ENCODE data around the gene ANKRD55.

Gene ANKRD55

GRCh38 chr5:56099346-56099745 is 133.8 kb downstream of the ANKRD55 start:
- Histone ChIP-seq H3K27ac (ENCODE audit: low read length) (no peak overlapping the region), H3K9me3 (ENCODE audit: control insufficient read depth in 1 of 2, low read length in 2 of 2) (no peaks in the 10 kb centered on the region)

GRCh38 chr5:56097055-56097454 is 136.1 kb downstream of the ANKRD55 start:
- Histone ChIP-seq H3K4me1 (ENCODE audit: control insufficient read depth in 1 of 2, insufficient read depth in 2 of 2, low read length in 2 of 2) (no peaks in the 10 kb centered on the region), H3K9me3 (ENCODE audit: control insufficient read depth in 1 of 2, low read length in 2 of 2) (no peaks in the 10 kb centered on the region), H3K27ac (ENCODE audit: low read length) (no peak overlapping the region), H3K27me3 (ENCODE audit: low read depth, low read length) (no peaks in the 10 kb centered on the region), H3K4me3 (ENCODE audit: low read depth in 1 of 2, low read length in 2 of 2) (no peak overlapping the region), H3K36me3 (ENCODE audit: control insufficient read depth in 1 of 2, insufficient read depth in 2 of 2, low read length in 2 of 2) (no peaks in the 10 kb centered on the region)

More at GRCh38 chr5:56099346-56099745, 133.8 kb downstream of the ANKRD55 start:
- H3K4me1 ChIP-seq (ENCODE audit: control insufficient read depth in 1 of 2, insufficient read depth in 2 of 2, low read length in 2 of 2): no peaks in the 10 kb centered on the region
- H3K36me3 ChIP-seq (ENCODE audit: control insufficient read depth in 1 of 2, insufficient read depth in 2 of 2, low read length in 2 of 2): no peaks in the 10 kb centered on the region
- H3K4me3 ChIP-seq (ENCODE audit: low read depth in 1 of 2, low read length in 2 of 2): no peak overlapping the region
- H3K27me3 ChIP-seq (ENCODE audit: low read depth, low read length): no peaks in the 10 kb centered on the region

- Histone ChIP-seq H3K36me3 (ENCODE audit: control insufficient read depth in 1 of 2, insufficient read depth in 2 of 2, low read length in 2 of 2) (no peaks in the 10 kb centered on the region), H3K27ac (ENCODE audit: low read length) (no peak overlapping the region), H3K9me3 (ENCODE audit: control insufficient read depth in 1 of 2, low read length in 2 of 2) (no peaks in the 10 kb centered on the region), H3K4me1 (ENCODE audit: control insufficient read depth in 1 of 2, insufficient read depth in 2 of 2, low read length in 2 of 2) (no peaks in the 10 kb centered on the region), H3K27me3 (ENCODE audit: low read depth, low read length) (no peaks in the 10 kb centered on the region), H3K4me3 (ENCODE audit: low read depth in 1 of 2, low read length in 2 of 2) (no peak overlapping the region)
Measured at GRCh38 chr5:56095579-56096102, 137.5 kb downstream of the ANKRD55 start.

GRCh38 chr5:56094579-56095361 is 138.4 kb downstream of the ANKRD55 start:
- H3K27me3 ChIP-seq (ENCODE audit: low read depth, low read length): no peaks in the 10 kb centered on the region
- no peaks in the 10 kb centered on the region for H3K36me3 ChIP-seq (ENCODE audit: control insufficient read depth in 1 of 2, insufficient read depth in 2 of 2, low read length in 2 of 2)
- no peaks in the 10 kb centered on the region for H3K4me1 ChIP-seq (ENCODE audit: control insufficient read depth in 1 of 2, insufficient read depth in 2 of 2, low read length in 2 of 2)
- no peak overlapping the region for H3K4me3 ChIP-seq (ENCODE audit: low read depth in 1 of 2, low read length in 2 of 2)
- no peaks in the 10 kb centered on the region for H3K9me3 ChIP-seq (ENCODE audit: control insufficient read depth in 1 of 2, low read length in 2 of 2)
- H3K27ac ChIP-seq (ENCODE audit: low read length): no peak overlapping the region

- H3K27ac ChIP-seq (ENCODE audit: low read length): no peak overlapping the region
- no peaks in the 10 kb centered on the region for H3K27me3 ChIP-seq (ENCODE audit: low read depth, low read length)
- no peaks in the 10 kb centered on the region for H3K9me3 ChIP-seq (ENCODE audit: control insufficient read depth in 1 of 2, low read length in 2 of 2)
- H3K4me1 ChIP-seq (ENCODE audit: control insufficient read depth in 1 of 2, insufficient read depth in 2 of 2, low read length in 2 of 2): no peaks in the 10 kb centered on the region
- no peaks in the 10 kb centered on the region for H3K36me3 ChIP-seq (ENCODE audit: control insufficient read depth in 1 of 2, insufficient read depth in 2 of 2, low read length in 2 of 2)
- H3K4me3 ChIP-seq (ENCODE audit: low read depth in 1 of 2, low read length in 2 of 2): no peak overlapping the region
Measured at GRCh38 chr5:56093970-56094369, 139.2 kb downstream of the ANKRD55 start.

- H3K27ac ChIP-seq (ENCODE audit: low read length): no peak overlapping the region
- no peaks in the 10 kb centered on the region for H3K9me3 ChIP-seq (ENCODE audit: control insufficient read depth in 1 of 2, low read length in 2 of 2)
- no peaks in the 10 kb centered on the region for H3K27me3 ChIP-seq (ENCODE audit: low read depth, low read length)
- H3K4me1 ChIP-seq (ENCODE audit: control insufficient read depth in 1 of 2, insufficient read depth in 2 of 2, low read length in 2 of 2): no peaks in the 10 kb centered on the region
- H3K36me3 ChIP-seq (ENCODE audit: control insufficient read depth in 1 of 2, insufficient read depth in 2 of 2, low read length in 2 of 2): no peaks in the 10 kb centered on the region
- no peak overlapping the region for H3K4me3 ChIP-seq (ENCODE audit: low read depth in 1 of 2, low read length in 2 of 2)
Measured at GRCh38 chr5:56092115-56092514, 141.0 kb downstream of the ANKRD55 start.

GRCh38 chr5:56091664-56092063 is 141.5 kb downstream of the ANKRD55 start:
- Histone ChIP-seq H3K9me3 (ENCODE audit: control insufficient read depth in 1 of 2, low read length in 2 of 2) (no peaks in the 10 kb centered on the region), H3K36me3 (ENCODE audit: control insufficient read depth in 1 of 2, insufficient read depth in 2 of 2, low read length in 2 of 2) (no peaks in the 10 kb centered on the region), H3K4me1 (ENCODE audit: control insufficient read depth in 1 of 2, insufficient read depth in 2 of 2, low read length in 2 of 2) (no peaks in the 10 kb centered on the region), H3K4me3 (ENCODE audit: low read depth in 1 of 2, low read length in 2 of 2) (no peak overlapping the region), H3K27ac (ENCODE audit: low read length) (no peak overlapping the region), H3K27me3 (ENCODE audit: low read depth, low read length) (no peaks in the 10 kb centered on the region)

GRCh38 chr5:56090793-56091460 is 142.2 kb downstream of the ANKRD55 start:
- H3K9me3 ChIP-seq (ENCODE audit: control insufficient read depth in 1 of 2, low read length in 2 of 2): no peaks in the 10 kb centered on the region
- H3K36me3 ChIP-seq (ENCODE audit: control insufficient read depth in 1 of 2, insufficient read depth in 2 of 2, low read length in 2 of 2): no peaks in the 10 kb centered on the region
- H3K4me3 ChIP-seq (ENCODE audit: low read depth in 1 of 2, low read length in 2 of 2): no peak overlapping the region
- H3K27me3 ChIP-seq (ENCODE audit: low read depth, low read length): no peaks in the 10 kb centered on the region
- H3K4me1 ChIP-seq (ENCODE audit: control insufficient read depth in 1 of 2, insufficient read depth in 2 of 2, low read length in 2 of 2): no peaks in the 10 kb centered on the region
- no peak overlapping the region for H3K27ac ChIP-seq (ENCODE audit: low read length)

GRCh38 chr5:56088967-56089829 is 143.9 kb downstream of the ANKRD55 start:
- Histone ChIP-seq H3K9me3 (ENCODE audit: control insufficient read depth in 1 of 2, low read length in 2 of 2) (no peaks in the 10 kb centered on the region), H3K27me3 (ENCODE audit: low read depth, low read length) (no peaks in the 10 kb centered on the region), H3K27ac (ENCODE audit: low read length) (no peak overlapping the region), H3K36me3 (ENCODE audit: control insufficient read depth in 1 of 2, insufficient read depth in 2 of 2, low read length in 2 of 2) (no peaks in the 10 kb centered on the region), H3K4me1 (ENCODE audit: control insufficient read depth in 1 of 2, insufficient read depth in 2 of 2, low read length in 2 of 2) (no peaks in the 10 kb centered on the region), H3K4me3 (ENCODE audit: low read depth in 1 of 2, low read length in 2 of 2) (no peak overlapping the region)

- Histone ChIP-seq H3K4me1 (ENCODE audit: control insufficient read depth in 1 of 2, insufficient read depth in 2 of 2, low read length in 2 of 2) (no peaks in the 10 kb centered on the region), H3K36me3 (ENCODE audit: control insufficient read depth in 1 of 2, insufficient read depth in 2 of 2, low read length in 2 of 2) (no peaks in the 10 kb centered on the region), H3K4me3 (ENCODE audit: low read depth in 1 of 2, low read length in 2 of 2) (no peak overlapping the region), H3K9me3 (ENCODE audit: control insufficient read depth in 1 of 2, low read length in 2 of 2) (no peaks in the 10 kb centered on the region), H3K27ac (ENCODE audit: low read length) (no peak overlapping the region), H3K27me3 (ENCODE audit: low read depth, low read length) (no peaks in the 10 kb centered on the region)
Measured at GRCh38 chr5:56088431-56088949, 144.6 kb downstream of the ANKRD55 start.

- Histone ChIP-seq H3K4me3 (ENCODE audit: low read depth in 1 of 2, low read length in 2 of 2) (no peak overlapping the region), H3K27ac (ENCODE audit: low read length) (no peak overlapping the region), H3K27me3 (ENCODE audit: low read depth, low read length) (no peaks in the 10 kb centered on the region)
Measured at GRCh38 chr5:56085193-56085592, 147.9 kb downstream of the ANKRD55 start.

More at GRCh38 chr5:56085193-56085592, 147.9 kb downstream of the ANKRD55 start:
- Histone ChIP-seq H3K9me3 (ENCODE audit: control insufficient read depth in 1 of 2, low read length in 2 of 2) (no peaks in the 10 kb centered on the region), H3K4me1 (ENCODE audit: control insufficient read depth in 1 of 2, insufficient read depth in 2 of 2, low read length in 2 of 2) (peaks cover 0 to 5% of the 10 kb centered on the region in 2 donors), H3K36me3 (ENCODE audit: control insufficient read depth in 1 of 2, insufficient read depth in 2 of 2, low read length in 2 of 2) (no peaks in the 10 kb centered on the region)

All from muscle layer of duodenum (tissue), 2 donors.